Stimulated activated CD4-positive, alpha-beta T cell treated with anti-CD3 and anti-CD28 coated beads, Interleukin-4, amount 100 ng/mL, for 1 hour (primary cell): ENCODE data around the gene ITGBL1.

Experiments used
- DNase-seq: peaks from one replicate; pipeline ENCODE4 v3.0.0-alpha.2; 2020

Gene ITGBL1

DNA sequence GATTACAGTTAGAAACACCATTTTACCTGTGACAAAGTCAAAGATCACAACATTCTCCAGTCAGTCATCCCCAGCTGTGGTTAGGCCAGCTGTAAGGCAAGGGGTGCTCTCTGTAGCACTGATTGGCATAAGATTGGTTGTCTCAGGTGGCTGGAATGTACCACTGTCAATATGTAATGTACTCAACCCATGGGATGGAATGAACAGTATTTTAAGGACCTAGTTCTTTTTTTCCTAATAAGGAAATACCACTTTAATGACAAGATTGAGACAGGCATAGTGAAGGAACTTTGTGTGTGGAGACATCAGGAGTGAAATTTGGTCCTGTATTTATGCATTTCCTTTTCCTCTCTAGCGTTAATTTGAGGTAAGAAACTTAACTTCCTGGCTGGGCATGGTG is 310.7 kb downstream of the ITGBL1 start:
- no peak for DNase-seq
